K562 (cell line): ENCODE results near the gene NFIB. TPM values are rescaled to one million over a fixed set of nuclear protein-coding genes. Genes with fewer than 3 reads are reported as not detected.

ENCODE experiments used
- ARHGAP35 ChIP-seq: fragments of 450-650 bp; IDR thresholded peaks from 2 replicates; pipeline ENCODE4 v1.6.1; 2018; ENCODE audit not compliant: partially characterized antibody
- BACH1 ChIP-seq: fragments of 200-800 bp; sonication (Bioruptor generic); IDR thresholded peaks from 2 replicates; pipeline ENCODE4 v1.6.1; 2016; ENCODE audit warnings: missing genetic modification characterization, missing compliant biosample characterization
- BRCA1 ChIP-seq, 2 experiments: fragments of 450-650 bp in 1 of 2; sonication (generic) in 1 of 2; formaldehyde crosslinking in 1 of 2; IDR thresholded peaks; 2 replicates each; pipeline versions ENCODE4 v1.5.0 to v1.6.1; 2017 to 2020; ENCODE audit warnings: mild to moderate bottlenecking in 1 of 2, missing genetic modification reagents in 1 of 2
- CBX3 ChIP-seq, 2 experiments: IDR thresholded peaks; 1 replicate in 1 of 2; 2 replicates in 1 of 2; pipeline ENCODE4 v1.6.1; 2012; ENCODE audit warnings: inconsistent platforms in 2 of 2, low read length in 2 of 2, borderline replicate concordance in 1 of 2, control low read depth in 1 of 2
- CCAR2 ChIP-seq: fragments of 200-400 bp; formaldehyde crosslinking; IDR thresholded peaks from 2 replicates; pipeline ENCODE4 v1.6.1; 2017; ENCODE audit warnings: mild to moderate bottlenecking, low read depth, low read length
- CTBP1 ChIP-seq: fragments of 450-650 bp; IDR thresholded peaks from 2 replicates; pipeline ENCODE4 v1.6.1; 2016; ENCODE audit warnings: borderline replicate concordance
- EGR1 ChIP-seq: fragments of 450-650 bp; conservative IDR thresholded peaks from 2 replicates; pipeline ENCODE4 v1.6.1; 2017; ENCODE audit warnings: mild to moderate bottlenecking
- ESRRA ChIP-seq: fragments of 450-650 bp; IDR thresholded peaks from 2 replicates; pipeline ENCODE4 v1.6.1; 2014; ENCODE audit warnings: low read depth, mild to moderate bottlenecking, moderate library complexity, borderline replicate concordance
- GATAD2A ChIP-seq: fragments of 450-650 bp; IDR thresholded peaks from 2 replicates; pipeline ENCODE4 v1.6.1; 2017
- GTF2A2 ChIP-seq: IDR thresholded peaks from 2 replicates; pipeline ENCODE4 v1.6.1; 2016; ENCODE audit warnings: mild to moderate bottlenecking, missing genetic modification characterization, missing compliant biosample characterization
- HDAC6 ChIP-seq: IDR thresholded peaks from 2 replicates; pipeline ENCODE4 v1.6.1; 2012; ENCODE audit warnings: low read depth, mild to moderate bottlenecking, control low read depth, inconsistent platforms, low read length, moderate library complexity
- NCOA2 ChIP-seq, 2 experiments: fragments of 450-650 bp; IDR thresholded peaks; 2 replicates each; pipeline ENCODE4 v1.6.1; 2018; ENCODE audit warnings: mild to moderate bottlenecking in 2 of 2, moderate library complexity in 1 of 2; ENCODE audit not compliant: partially characterized antibody in 2 of 2
- NR2C1 ChIP-seq, 2 experiments: fragments of 450-650 bp; IDR thresholded peaks; 2 replicates each; pipeline ENCODE4 v1.6.1; 2017; ENCODE audit warnings: mild to moderate bottlenecking in 2 of 2, antibody characterized with exemption in 1 of 2, inconsistent platforms in 1 of 2, missing compliant biosample characterization in 1 of 2, missing genetic modification characterization in 1 of 2
- NRF1 ChIP-seq, 2 experiments: fragments of 450-650 bp; IDR thresholded peaks in 1 of 2; conservative IDR thresholded peaks in 1 of 2; 2 replicates each; pipeline ENCODE4 v1.6.1; 2014; ENCODE audit warnings: mild to moderate bottlenecking in 2 of 2
- PHB ChIP-seq: fragments of 250-450 bp; sonication (Bioruptor Pico); IDR thresholded peaks from 2 replicates; pipeline ENCODE4 v1.5.0; 2021
- POLR2A ChIP-seq: fragments of 450-650 bp; conservative IDR thresholded peaks from 2 replicates; pipeline ENCODE4 v1.6.1; 2016
- POLR2G ChIP-seq: fragments of 200-400 bp; formaldehyde crosslinking; IDR thresholded peaks from 2 replicates; pipeline ENCODE4 v1.6.1; 2017; ENCODE audit warnings: low read depth, mild to moderate bottlenecking, antibody characterized with exemption, low read length, moderate library complexity
- SNIP1 ChIP-seq: fragments of 450-650 bp; IDR thresholded peaks from 2 replicates; pipeline ENCODE4 v1.7.1; 2017; ENCODE audit warnings: low read depth, mild to moderate bottlenecking
- TRIM24 ChIP-seq, 2 experiments: fragments of 450-650 bp; IDR thresholded peaks; 2 replicates each; pipeline ENCODE4 v1.6.1; 2016
- ZFPM2 ChIP-seq: fragments of 250-450 bp; sonication (Bioruptor Pico); IDR thresholded peaks from 2 replicates; pipeline ENCODE4 v1.5.1; 2022; ENCODE audit warnings: mild to moderate bottlenecking
- ZNF143 ChIP-seq: sonication (generic); formaldehyde crosslinking; IDR thresholded peaks from 2 replicates; pipeline ENCODE4 v1.9.0; 2022; ENCODE audit warnings: mild to moderate bottlenecking, missing genetic modification reagents
- ZNF707 ChIP-seq: fragments of 250-450 bp; sonication (Bioruptor Pico); conservative IDR thresholded peaks from 2 replicates; pipeline ENCODE4 v1.8.0; 2022; ENCODE audit warnings: inconsistent platforms, mild to moderate bottlenecking, moderate library complexity
- ZNF77 ChIP-seq: fragments of 250-450 bp; sonication (Bioruptor Pico); IDR thresholded peaks from 2 replicates; pipeline ENCODE4 v1.5.0; 2020
- polyA plus RNA-seq, 8 experiments: library from polyadenylated mRNA; depleted of rRNA in 4 of 8; stranded (reverse) in 5 of 8; unstranded in 3 of 8; fragments of >200 nt; fragmentation: Nextera tagmentation in 2 of 8; fragmentation: Illumina TruSeq in 1 of 8; extraction: Ambion mirVana in 2 of 8; extraction: Trizol in 1 of 8; gene quantifications; 2 replicates each; pipeline versions ENCODE4 v1.2.1 to v1.2.3, GENCODE V29; 2011 to 2014; ENCODE audit warnings: inconsistent platforms in 1 of 8, missing spikeins in 1 of 8
- total RNA-seq, 7 experiments: library from RNA; depleted of rRNA in 6 of 7; stranded (reverse); fragments of >200 nt in 6 of 7; fragmentation: Illumina TruSeq in 2 of 7; extraction: Trizol in 2 of 7; gene quantifications; 2 replicates each; pipeline versions ENCODE4 v1.2.1 to v1.2.3, GENCODE V29; 2011 to 2021; ENCODE audit warnings: low replicate concordance in 1 of 7
- TF ChIP-seq, protein P1 (sequence below): fragments of 250-450 bp; sonication (Bioruptor Pico); IDR thresholded peaks from 2 replicates; pipeline ENCODE4 v1.6.1; 2021; ENCODE audit warnings: mild to moderate bottlenecking
- TF ChIP-seq, protein P2 (sequence below): fragments of 450-650 bp; IDR thresholded peaks from 2 replicates; pipeline ENCODE4 v1.6.1; 2017; ENCODE audit warnings: mild to moderate bottlenecking, moderate library complexity
- TF ChIP-seq, protein P3 (sequence below): sonication (generic); formaldehyde crosslinking; IDR thresholded peaks from 2 replicates; pipeline ENCODE4 v1.5.0; 2020; ENCODE audit warnings: missing genetic modification reagents
- TF ChIP-seq, protein P4 (sequence below): sonication (generic); formaldehyde crosslinking; IDR thresholded peaks from 2 replicates; pipeline ENCODE4 v1.8.0; 2022; ENCODE audit warnings: mild to moderate bottlenecking, missing genetic modification reagents

The NFIB gene
- total and polyA plus RNA-seq, 9 of the 15 experiments (the other 6 are each of a cell fraction or from before 2014, with no cell fraction given), result 1.2 to 3.3 (median 1.9) TPM

DNA sequence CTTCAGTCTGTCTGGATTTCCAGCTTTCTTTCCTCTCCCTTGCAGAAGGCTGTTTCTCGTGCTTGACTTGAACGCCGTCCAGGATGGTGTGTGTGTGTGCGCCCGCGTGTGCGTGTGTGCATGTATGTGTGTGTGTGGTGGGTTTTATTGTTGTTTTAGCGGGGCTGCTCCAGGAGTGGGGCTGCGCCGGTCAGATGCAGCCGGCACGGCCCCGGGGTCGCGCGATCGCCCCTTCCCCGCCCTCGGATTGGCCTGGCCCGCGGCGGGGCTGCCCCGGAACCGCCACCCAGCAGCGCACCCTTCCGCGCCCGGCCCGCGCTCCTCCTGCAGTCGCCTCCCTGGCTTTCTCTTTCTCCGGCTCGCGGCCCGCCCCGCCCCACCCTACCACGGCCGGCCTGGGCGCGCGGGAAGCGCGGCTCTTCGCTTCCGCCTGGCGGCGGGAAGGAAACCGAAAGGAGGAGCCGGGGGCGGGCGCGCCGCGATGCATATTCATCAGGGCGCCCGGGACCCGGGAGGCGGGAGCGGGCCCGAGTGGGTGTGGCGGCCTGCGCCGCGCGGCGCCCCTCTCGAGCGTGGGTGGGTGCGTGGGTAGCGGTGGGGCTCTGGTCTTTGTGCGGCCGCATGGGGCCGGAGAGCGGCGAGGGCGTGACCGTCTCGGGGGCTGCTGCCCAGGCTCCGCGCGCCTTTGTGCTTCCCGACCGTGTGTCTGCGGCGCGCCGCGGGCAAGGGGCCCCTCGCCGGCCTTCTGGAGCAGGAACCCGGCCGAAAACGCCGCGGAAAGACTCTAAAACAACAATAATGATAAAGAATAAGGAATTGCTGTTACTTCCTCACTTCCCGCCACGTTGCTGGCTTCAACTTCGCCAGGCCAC, 8.5 kb upstream of the NFIB start (continued):
- TF ChIP-seq, protein P1, sequence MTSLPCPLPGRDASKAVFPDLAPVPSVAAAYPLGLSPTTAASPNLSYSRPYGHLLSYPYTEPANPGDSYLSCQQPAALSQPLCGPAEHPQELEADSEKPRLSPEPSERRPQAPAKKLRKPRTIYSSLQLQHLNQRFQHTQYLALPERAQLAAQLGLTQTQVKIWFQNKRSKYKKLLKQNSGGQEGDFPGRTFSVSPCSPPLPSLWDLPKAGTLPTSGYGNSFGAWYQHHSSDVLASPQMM (CRISPR knock-in tag), result no peak
- TF ChIP-seq, protein P2, sequence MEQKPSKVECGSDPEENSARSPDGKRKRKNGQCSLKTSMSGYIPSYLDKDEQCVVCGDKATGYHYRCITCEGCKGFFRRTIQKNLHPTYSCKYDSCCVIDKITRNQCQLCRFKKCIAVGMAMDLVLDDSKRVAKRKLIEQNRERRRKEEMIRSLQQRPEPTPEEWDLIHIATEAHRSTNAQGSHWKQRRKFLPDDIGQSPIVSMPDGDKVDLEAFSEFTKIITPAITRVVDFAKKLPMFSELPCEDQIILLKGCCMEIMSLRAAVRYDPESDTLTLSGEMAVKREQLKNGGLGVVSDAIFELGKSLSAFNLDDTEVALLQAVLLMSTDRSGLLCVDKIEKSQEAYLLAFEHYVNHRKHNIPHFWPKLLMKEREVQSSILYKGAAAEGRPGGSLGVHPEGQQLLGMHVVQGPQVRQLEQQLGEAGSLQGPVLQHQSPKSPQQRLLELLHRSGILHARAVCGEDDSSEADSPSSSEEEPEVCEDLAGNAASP, result no peak
- no peak for TF ChIP-seq NCOA2 (IDR thresholded peaks at IDR 0.05; ENCODE audit: partially characterized antibody in 2 of 2)
- no peak for TF ChIP-seq SNIP1
- no peak for TF ChIP-seq ZNF77
- TF ChIP-seq NR2C1 (IDR thresholded peaks at IDR 0.05), result no peak
- no peak for TF ChIP-seq NR2C1 (tag; IDR thresholded peaks at IDR 0.05)
- TF ChIP-seq GATAD2A, result no peak
- TF ChIP-seq CTBP1, result peak; percentile 71; the same call in 1 of the 2 replicates
- TF ChIP-seq GTF2A2, result no peak
- TF ChIP-seq POLR2G, result peak; percentile 92
- TF ChIP-seq BACH1 (tag), result no peak
- TF ChIP-seq NRF1 (conservative IDR thresholded peaks at IDR 0.05 in 1 of 2, IDR thresholded peaks at IDR 0.05 in 1 of 2), result peak; percentile 60 to 62; a peak in 3 of 4 replicates
- TF ChIP-seq HDAC6, result no peak
- TF ChIP-seq EGR1, result peak; percentile 99
- TF ChIP-seq BRCA1 (IDR thresholded peaks at IDR 0.05), result no peak
- TF ChIP-seq BRCA1 (CRISPR knock-in tag; IDR thresholded peaks at IDR 0.05), result no peak
- no peak for TF ChIP-seq TRIM24 (IDR thresholded peaks at IDR 0.05)
- TF ChIP-seq ZNF707, result no peak
- no peak for TF ChIP-seq CCAR2
- TF ChIP-seq, protein P3, sequence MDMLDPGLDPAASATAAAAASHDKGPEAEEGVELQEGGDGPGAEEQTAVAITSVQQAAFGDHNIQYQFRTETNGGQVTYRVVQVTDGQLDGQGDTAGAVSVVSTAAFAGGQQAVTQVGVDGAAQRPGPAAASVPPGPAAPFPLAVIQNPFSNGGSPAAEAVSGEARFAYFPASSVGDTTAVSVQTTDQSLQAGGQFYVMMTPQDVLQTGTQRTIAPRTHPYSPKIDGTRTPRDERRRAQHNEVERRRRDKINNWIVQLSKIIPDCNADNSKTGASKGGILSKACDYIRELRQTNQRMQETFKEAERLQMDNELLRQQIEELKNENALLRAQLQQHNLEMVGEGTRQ (CRISPR knock-in tag), result no peak
- TF ChIP-seq ZFPM2, result no peak
- TF ChIP-seq POLR2A, result peak; percentile 68
- no peak for TF ChIP-seq ARHGAP35
- TF ChIP-seq ZNF143 (CRISPR knock-in tag), result no peak
- TF ChIP-seq PHB, result no peak
- peak; percentile 16; the same call in 1 of the 2 replicates for TF ChIP-seq ESRRA
- TF ChIP-seq CBX3 (IDR thresholded peaks at IDR 0.05; ENCODE audit: borderline replicate concordance in 1 of 2, low read length in 2 of 2), result no peak
- TF ChIP-seq, protein P4, sequence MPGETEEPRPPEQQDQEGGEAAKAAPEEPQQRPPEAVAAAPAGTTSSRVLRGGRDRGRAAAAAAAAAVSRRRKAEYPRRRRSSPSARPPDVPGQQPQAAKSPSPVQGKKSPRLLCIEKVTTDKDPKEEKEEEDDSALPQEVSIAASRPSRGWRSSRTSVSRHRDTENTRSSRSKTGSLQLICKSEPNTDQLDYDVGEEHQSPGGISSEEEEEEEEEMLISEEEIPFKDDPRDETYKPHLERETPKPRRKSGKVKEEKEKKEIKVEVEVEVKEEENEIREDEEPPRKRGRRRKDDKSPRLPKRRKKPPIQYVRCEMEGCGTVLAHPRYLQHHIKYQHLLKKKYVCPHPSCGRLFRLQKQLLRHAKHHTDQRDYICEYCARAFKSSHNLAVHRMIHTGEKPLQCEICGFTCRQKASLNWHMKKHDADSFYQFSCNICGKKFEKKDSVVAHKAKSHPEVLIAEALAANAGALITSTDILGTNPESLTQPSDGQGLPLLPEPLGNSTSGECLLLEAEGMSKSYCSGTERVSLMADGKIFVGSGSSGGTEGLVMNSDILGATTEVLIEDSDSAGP (CRISPR knock-in tag), result no peak
